ENCODE results near the gene GPATCH4.

GRCh38 chr1:156589546-156589945, 11.7 kb downstream of the GPATCH4 start:
- TF ChIP-seq REST (IDR thresholded peaks at IDR 0.05; ENCODE audit: insufficient read depth in 1 of 2, low read depth in 2 of 2, low read length in 2 of 2) = no peak
- TF ChIP-seq POLR2AphosphoS5 (IDR thresholded peaks at IDR 0.05; ENCODE audit: low read depth, low read length) = no peak
- no peak for TF ChIP-seq TAF1 (IDR thresholded peaks at IDR 0.05; ENCODE audit: borderline replicate concordance, insufficient read depth, low read length)
